Hepatocyte (in vitro differentiated cells): ENCODE measurements around the gene SERPINA5.

Experiments
- EZH2 ChIP-seq: fragments of 200-600 bp; sonication (generic); IDR thresholded peaks from 2 replicates; pipeline ENCODE4 v1.6.1; 2016; ENCODE audit warnings: antibody characterized with exemption, mild to moderate bottlenecking, borderline replicate concordance
- EZH2phosphoT487 ChIP-seq: fragments of 200-600 bp; sonication (generic); IDR thresholded peaks from one replicate; pipeline ENCODE4 v1.6.1; 2018; ENCODE audit warnings: antibody characterized with exemption, mild to moderate bottlenecking, low read depth, moderate library complexity; ENCODE audit not compliant: unreplicated experiment, severe bottlenecking
- TF ChIP-seq, protein P1 (sequence below): fragments of 200-600 bp; sonication (generic); IDR thresholded peaks from 2 replicates; pipeline ENCODE4 v1.5.1; 2016; ENCODE audit warnings: antibody characterized with exemption, mild to moderate bottlenecking; ENCODE audit not compliant: poor library complexity

DNA sequence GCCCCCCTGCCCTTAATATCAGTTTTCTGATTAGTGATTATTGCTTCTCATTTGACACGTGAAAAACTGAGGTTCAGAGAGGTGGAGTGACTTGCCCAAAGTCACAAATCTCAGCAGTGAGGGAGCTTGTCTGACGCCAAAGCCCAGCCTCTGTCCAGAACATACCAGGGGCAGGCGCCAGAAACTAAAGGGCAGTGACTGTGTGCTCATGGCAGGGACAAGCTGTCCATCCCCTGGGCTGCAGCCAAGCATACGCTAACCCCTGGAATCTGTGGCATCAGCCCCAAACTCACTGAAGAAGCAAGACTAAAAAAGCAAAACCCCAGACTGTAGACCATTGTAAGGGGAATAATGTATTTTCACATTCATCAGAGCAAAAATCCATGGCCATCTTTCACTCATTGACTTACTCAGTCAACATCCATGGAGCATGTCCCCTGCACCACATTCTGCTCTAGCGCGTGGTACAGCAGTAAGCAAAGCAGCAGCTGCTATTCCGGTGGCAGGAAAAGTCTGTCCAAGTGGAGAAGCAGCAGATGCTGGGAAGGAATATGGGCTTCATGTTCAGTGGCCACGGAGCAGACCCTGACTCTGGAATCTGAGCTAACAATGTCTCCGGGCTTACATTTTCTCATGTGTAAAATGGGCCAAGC lies 21.5 kb upstream of the SERPINA5 start:
- TF ChIP-seq, protein P1, sequence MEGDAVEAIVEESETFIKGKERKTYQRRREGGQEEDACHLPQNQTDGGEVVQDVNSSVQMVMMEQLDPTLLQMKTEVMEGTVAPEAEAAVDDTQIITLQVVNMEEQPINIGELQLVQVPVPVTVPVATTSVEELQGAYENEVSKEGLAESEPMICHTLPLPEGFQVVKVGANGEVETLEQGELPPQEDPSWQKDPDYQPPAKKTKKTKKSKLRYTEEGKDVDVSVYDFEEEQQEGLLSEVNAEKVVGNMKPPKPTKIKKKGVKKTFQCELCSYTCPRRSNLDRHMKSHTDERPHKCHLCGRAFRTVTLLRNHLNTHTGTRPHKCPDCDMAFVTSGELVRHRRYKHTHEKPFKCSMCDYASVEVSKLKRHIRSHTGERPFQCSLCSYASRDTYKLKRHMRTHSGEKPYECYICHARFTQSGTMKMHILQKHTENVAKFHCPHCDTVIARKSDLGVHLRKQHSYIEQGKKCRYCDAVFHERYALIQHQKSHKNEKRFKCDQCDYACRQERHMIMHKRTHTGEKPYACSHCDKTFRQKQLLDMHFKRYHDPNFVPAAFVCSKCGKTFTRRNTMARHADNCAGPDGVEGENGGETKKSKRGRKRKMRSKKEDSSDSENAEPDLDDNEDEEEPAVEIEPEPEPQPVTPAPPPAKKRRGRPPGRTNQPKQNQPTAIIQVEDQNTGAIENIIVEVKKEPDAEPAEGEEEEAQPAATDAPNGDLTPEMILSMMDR, result no peak
- TF ChIP-seq EZH2 (no peak), EZH2phosphoT487 (no peak)
